HepG2 (cell line): ENCODE results near the gene RERE. TPM values are rescaled to one million over a fixed set of nuclear protein-coding genes. Genes with fewer than 3 reads are reported as not detected.
A peak's percentile ranks its signal among the peaks of the same experiment; 100 is the strongest.

Source experiments
- ARID5B ChIP-seq: IDR thresholded peaks from 2 replicates; pipeline ENCODE4 v1.4.0; 2020; ENCODE audit warnings: mild to moderate bottlenecking, missing genetic modification reagents
- ASH2L ChIP-seq: fragments of 300-600, 200-600 bp; sonication (generic); IDR thresholded peaks from 2 replicates; pipeline ENCODE4 v1.7.0; 2017; ENCODE audit warnings: low read depth, mild to moderate bottlenecking, moderate library complexity, mixed read lengths, low read length; ENCODE audit not compliant: insufficient read length
- BHLHE40 ChIP-seq: IDR thresholded peaks from 2 replicates; pipeline ENCODE4 v1.6.1; 2011; ENCODE audit warnings: low read length, improper control_type of control experiment
- CEBPG ChIP-seq: IDR thresholded peaks from 2 replicates; pipeline ENCODE4 v1.6.1; 2016
- FOXA1 ChIP-seq, 2 experiments: fragments of 450-650 bp in 1 of 2; sonication (generic) in 1 of 2; formaldehyde crosslinking in 1 of 2; IDR thresholded peaks; 2 replicates each; pipeline versions ENCODE4 v1.4.0 to v1.6.1; 2016 to 2020; ENCODE audit warnings: missing genetic modification reagents in 1 of 2
- GFI1 ChIP-seq: sonication (generic); formaldehyde crosslinking; IDR thresholded peaks from 2 replicates; pipeline ENCODE4 v1.5.0; 2020; ENCODE audit warnings: missing genetic modification reagents, mild to moderate bottlenecking, borderline replicate concordance
- HIC2 ChIP-seq: sonication (generic); formaldehyde crosslinking; IDR thresholded peaks from 2 replicates; pipeline ENCODE4 v1.9.0; 2022; ENCODE audit warnings: low read depth, missing genetic modification reagents
- MXD1 ChIP-seq: sonication (generic); formaldehyde crosslinking; IDR thresholded peaks from 2 replicates; pipeline ENCODE4 v1.4.0; 2020; ENCODE audit warnings: mild to moderate bottlenecking, missing genetic modification reagents
- NR2F6 ChIP-seq, 2 experiments: IDR thresholded peaks; 2 replicates each; pipeline ENCODE4 v1.6.1; 2016; ENCODE audit warnings: antibody characterized with exemption in 1 of 2, mild to moderate bottlenecking in 1 of 2
- RAD51 ChIP-seq: fragments of 450-650 bp; IDR thresholded peaks from 2 replicates; pipeline ENCODE4 v1.6.1; 2016; ENCODE audit warnings: borderline replicate concordance
- RARA ChIP-seq: IDR thresholded peaks from 2 replicates; pipeline ENCODE4 v1.6.1; 2016; ENCODE audit warnings: missing genetic modification reagents, missing compliant biosample characterization
- USF2 ChIP-seq, 2 experiments: sonication (generic) in 1 of 2; formaldehyde crosslinking in 1 of 2; IDR thresholded peaks; 2 replicates each; pipeline versions ENCODE4 v1.5.1 to v1.6.1; 2011 to 2020; ENCODE audit warnings: borderline replicate concordance in 1 of 2, low read depth in 1 of 2, low read length in 1 of 2, mild to moderate bottlenecking in 1 of 2, missing genetic modification reagents in 1 of 2, moderate library complexity in 1 of 2
- ZNF3 ChIP-seq: IDR thresholded peaks from 2 replicates; pipeline ENCODE4 v1.7.0; 2017; ENCODE audit warnings: inconsistent platforms
- polyA plus RNA-seq, 8 experiments: library from polyadenylated mRNA; depleted of rRNA in 3 of 8; stranded (reverse) in 7 of 8; unstranded in 1 of 8; fragments of >200 nt; fragmentation: Illumina TruSeq in 4 of 8; extraction: Trizol in 4 of 8; gene quantifications; 2 replicates each; pipeline versions ENCODE4 v1.2.1 to v1.2.3, GENCODE V29; 2011 to 2016; ENCODE audit warnings: low read depth in 4 of 8, missing spikeins in 1 of 8, mixed read lengths in 1 of 8; ENCODE audit not compliant: insufficient read depth in 1 of 8
- total RNA-seq, 5 experiments: library from RNA; depleted of rRNA; stranded (reverse); fragments of >200 nt; fragmentation: Illumina TruSeq; extraction: Trizol; gene quantifications; 2 replicates each; pipeline ENCODE4 v1.2.3, GENCODE V29; 2016; ENCODE audit warnings: low read depth in 1 of 5
- TF ChIP-seq, protein P1 (sequence below): sonication (generic); formaldehyde crosslinking; conservative IDR thresholded peaks from 2 replicates; pipeline ENCODE4 v1.4.0; 2020; ENCODE audit warnings: mild to moderate bottlenecking, missing genetic modification reagents, moderate library complexity

RERE gene
- total and polyA plus RNA-seq, 2 of the 13 experiments (the other 11 are each of a cell fraction or from before 2014, with no cell fraction given): 18.3 to 21.9 TPM

DNA sequence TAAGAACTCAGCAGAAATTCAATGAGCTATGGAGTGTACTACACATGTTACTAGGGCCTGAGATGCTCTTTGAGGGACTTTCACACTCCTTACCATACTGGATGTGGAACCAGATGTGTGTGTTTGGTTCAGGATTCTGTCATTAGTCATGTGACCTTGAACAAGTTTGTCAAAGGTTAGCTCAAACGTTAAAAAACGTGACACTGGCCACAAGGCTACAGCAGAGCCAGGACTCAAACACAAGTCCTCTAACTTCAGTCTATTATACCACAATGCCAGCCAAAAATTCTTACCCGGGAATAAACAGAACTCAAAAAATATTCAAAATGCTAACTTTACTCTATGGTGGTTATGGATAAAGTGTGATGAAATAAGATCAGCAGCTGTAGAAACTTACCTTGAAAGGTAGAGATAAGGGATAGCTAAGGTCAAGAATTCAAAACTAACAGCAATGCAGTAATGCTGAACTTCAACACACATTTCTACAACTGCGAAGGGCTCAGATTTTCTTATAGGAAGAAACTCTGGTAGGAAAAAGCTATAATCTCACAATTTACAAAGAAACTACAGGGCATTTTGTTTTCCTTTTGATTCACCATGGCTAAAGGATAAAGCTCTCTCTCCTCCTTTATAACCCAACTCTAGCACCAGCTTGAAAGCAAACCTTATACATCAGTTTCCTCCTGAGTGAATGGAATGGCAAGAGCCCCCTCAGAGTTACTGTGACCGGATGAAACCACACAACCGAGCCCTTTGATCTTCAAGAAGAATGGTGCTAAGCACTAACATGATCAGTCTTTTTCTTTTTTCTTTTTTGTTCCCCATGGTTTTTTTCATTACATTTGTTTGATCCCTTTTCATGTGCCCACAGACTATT is 265.6 kb downstream of the RERE start (continued):
- TF ChIP-seq ARID5B (peak; percentile 29; the same call in 1 of the 2 replicates), CEBPG (peak; percentile 44; the same call in 1 of the 2 replicates), HIC2 (no peak), MXD1 (CRISPR knock-in tag) (no peak), BHLHE40 (peak; percentile 87), USF2 (IDR thresholded peaks at IDR 0.05; ENCODE audit: low read depth, low read length) (peak; percentile 59; the same call in 1 of the 2 replicates), USF2 (CRISPR knock-in tag; IDR thresholded peaks at IDR 0.05; ENCODE audit: borderline replicate concordance) (0 out of 2 replicates have a peak, but pooled peaks have one; percentile 16), FOXA1 (IDR thresholded peaks at IDR 0.05) (no peak), FOXA1 (CRISPR knock-in tag; IDR thresholded peaks at IDR 0.05) (0 out of 2 replicates have a peak, but pooled peaks have one; percentile 11), ASH2L (peak; percentile 70), GFI1 (CRISPR knock-in tag) (peak; percentile 31; the same call in 1 of the 2 replicates), RAD51 (peak; percentile 54; the same call in 1 of the 2 replicates), RARA (CRISPR knock-in tag) (0 out of 2 replicates have a peak, but pooled peaks have one; percentile 26), ZNF3 (peak; percentile 60; the same call in 1 of the 2 replicates), NR2F6 (IDR thresholded peaks at IDR 0.05) (no peak; the same call in 1 of the 2 replicates), NR2F6 (CRISPR knock-in tag; IDR thresholded peaks at IDR 0.05) (peak; percentile 42; the same call in 1 of the 2 replicates)
- TF ChIP-seq, protein P1, sequence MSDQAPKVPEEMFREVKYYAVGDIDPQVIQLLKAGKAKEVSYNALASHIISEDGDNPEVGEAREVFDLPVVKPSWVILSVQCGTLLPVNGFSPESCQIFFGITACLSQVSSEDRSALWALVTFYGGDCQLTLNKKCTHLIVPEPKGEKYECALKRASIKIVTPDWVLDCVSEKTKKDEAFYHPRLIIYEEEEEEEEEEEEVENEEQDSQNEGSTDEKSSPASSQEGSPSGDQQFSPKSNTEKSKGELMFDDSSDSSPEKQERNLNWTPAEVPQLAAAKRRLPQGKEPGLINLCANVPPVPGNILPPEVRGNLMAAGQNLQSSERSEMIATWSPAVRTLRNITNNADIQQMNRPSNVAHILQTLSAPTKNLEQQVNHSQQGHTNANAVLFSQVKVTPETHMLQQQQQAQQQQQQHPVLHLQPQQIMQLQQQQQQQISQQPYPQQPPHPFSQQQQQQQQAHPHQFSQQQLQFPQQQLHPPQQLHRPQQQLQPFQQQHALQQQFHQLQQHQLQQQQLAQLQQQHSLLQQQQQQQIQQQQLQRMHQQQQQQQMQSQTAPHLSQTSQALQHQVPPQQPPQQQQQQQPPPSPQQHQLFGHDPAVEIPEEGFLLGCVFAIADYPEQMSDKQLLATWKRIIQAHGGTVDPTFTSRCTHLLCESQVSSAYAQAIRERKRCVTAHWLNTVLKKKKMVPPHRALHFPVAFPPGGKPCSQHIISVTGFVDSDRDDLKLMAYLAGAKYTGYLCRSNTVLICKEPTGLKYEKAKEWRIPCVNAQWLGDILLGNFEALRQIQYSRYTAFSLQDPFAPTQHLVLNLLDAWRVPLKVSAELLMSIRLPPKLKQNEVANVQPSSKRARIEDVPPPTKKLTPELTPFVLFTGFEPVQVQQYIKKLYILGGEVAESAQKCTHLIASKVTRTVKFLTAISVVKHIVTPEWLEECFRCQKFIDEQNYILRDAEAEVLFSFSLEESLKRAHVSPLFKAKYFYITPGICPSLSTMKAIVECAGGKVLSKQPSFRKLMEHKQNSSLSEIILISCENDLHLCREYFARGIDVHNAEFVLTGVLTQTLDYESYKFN (CRISPR knock-in tag): peak; percentile 65
